Adipocyte (in vitro differentiated cells): ENCODE data around the gene SYNPO2.

ENCODE experiments used
- DNase-seq: peaks from one replicate; pipeline ENCODE4 v3.0.0-alpha.2; 2015; ENCODE audit warnings: low read depth
- H3K27me3 ChIP-seq: replicated peaks from 2 replicates; pipeline ENCODE4 v1.7.0; 2013; ENCODE audit warnings: mild to moderate bottlenecking, low read length, moderate library complexity; ENCODE audit not compliant: control insufficient read depth, insufficient read depth
- H3K36me3 ChIP-seq: 2 replicates; pipeline ENCODE4 v1.7.0; 2013; ENCODE audit warnings: low read length, mild to moderate bottlenecking, moderate library complexity; ENCODE audit not compliant: control insufficient read depth, insufficient read depth, severe bottlenecking
- H3K4me1 ChIP-seq: 2 replicates; pipeline ENCODE4 v1.7.0; 2013; ENCODE audit warnings: mild to moderate bottlenecking, low read length, moderate library complexity; ENCODE audit not compliant: control insufficient read depth, insufficient read depth
- H3K4me3 ChIP-seq: 2 replicates; pipeline ENCODE4 v1.7.0; 2013; ENCODE audit warnings: mild to moderate bottlenecking, low read length, moderate library complexity
- H3K9ac ChIP-seq: 2 replicates; pipeline ENCODE4 v1.7.0; 2013; ENCODE audit warnings: mild to moderate bottlenecking, low read length, moderate library complexity
- H3K9me3 ChIP-seq: 2 replicates; pipeline ENCODE4 v1.7.0; 2013; ENCODE audit warnings: mild to moderate bottlenecking, low read length, moderate library complexity; ENCODE audit not compliant: control insufficient read depth

The SYNPO2 gene, protein sequence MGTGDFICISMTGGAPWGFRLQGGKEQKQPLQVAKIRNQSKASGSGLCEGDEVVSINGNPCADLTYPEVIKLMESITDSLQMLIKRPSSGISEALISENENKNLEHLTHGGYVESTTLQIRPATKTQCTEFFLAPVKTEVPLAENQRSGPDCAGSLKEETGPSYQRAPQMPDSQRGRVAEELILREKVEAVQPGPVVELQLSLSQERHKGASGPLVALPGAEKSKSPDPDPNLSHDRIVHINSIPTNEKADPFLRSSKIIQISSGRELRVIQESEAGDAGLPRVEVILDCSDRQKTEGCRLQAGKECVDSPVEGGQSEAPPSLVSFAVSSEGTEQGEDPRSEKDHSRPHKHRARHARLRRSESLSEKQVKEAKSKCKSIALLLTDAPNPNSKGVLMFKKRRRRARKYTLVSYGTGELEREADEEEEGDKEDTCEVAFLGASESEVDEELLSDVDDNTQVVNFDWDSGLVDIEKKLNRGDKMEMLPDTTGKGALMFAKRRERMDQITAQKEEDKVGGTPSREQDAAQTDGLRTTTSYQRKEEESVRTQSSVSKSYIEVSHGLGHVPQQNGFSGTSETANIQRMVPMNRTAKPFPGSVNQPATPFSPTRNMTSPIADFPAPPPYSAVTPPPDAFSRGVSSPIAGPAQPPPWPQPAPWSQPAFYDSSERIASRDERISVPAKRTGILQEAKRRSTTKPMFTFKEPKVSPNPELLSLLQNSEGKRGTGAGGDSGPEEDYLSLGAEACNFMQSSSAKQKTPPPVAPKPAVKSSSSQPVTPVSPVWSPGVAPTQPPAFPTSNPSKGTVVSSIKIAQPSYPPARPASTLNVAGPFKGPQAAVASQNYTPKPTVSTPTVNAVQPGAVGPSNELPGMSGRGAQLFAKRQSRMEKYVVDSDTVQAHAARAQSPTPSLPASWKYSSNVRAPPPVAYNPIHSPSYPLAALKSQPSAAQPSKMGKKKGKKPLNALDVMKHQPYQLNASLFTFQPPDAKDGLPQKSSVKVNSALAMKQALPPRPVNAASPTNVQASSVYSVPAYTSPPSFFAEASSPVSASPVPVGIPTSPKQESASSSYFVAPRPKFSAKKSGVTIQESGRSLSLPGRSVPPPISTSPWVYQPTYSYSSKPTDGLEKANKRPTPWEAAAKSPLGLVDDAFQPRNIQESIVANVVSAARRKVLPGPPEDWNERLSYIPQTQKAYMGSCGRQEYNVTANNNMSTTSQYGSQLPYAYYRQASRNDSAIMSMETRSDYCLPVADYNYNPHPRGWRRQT

DNA sequence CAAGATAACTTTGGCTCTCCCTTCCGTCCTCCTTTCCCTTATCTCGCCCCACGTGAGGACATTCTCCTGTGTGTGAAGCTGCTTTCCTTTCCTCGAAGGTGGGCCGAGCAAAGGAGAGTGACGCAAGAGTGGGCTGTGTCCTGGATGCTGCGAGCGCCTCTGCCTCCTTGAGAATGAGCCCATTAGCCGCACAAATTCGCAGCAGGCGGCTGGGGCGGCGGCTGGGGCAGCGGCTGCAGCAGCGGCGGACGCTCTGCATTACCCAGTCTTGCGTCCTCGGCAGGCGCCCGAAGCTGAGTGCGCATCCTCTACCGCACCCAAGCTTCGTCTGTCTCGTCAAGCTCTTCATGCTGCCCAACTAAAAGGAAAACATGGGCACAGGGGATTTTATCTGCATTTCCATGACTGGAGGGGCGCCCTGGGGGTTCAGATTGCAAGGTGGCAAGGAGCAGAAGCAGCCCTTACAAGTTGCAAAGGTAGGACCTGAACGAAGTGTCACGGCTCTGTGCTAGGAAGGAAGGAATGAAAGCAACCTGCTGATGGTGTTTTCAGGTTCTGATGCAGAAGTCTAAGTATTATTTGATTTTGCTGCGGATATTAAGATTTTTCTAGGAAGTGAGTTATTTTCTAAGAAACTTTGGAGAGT is at the start of gene SYNPO2:
Gene SYNPO2, plus strand, starts transcription at position 189 of the 646 bp plus-strand sequence. Its CDS starts 183 bp downstream, at position 372.
- peak; percentile 93 for DNase-seq
- peak within 1 kb of the TSS; percentile 82 for H3K4me3 ChIP-seq
- no peaks in the 10 kb centered on the region for H3K27me3 ChIP-seq
- H3K9ac ChIP-seq = peak within 1 kb of the TSS; percentile 68
- peaks cover 9% of the 10 kb centered on the region for H3K4me1 ChIP-seq
- no peaks in the 10 kb centered on the region for H3K36me3 ChIP-seq
- no peaks in the 10 kb centered on the region for H3K9me3 ChIP-seq

DNA sequence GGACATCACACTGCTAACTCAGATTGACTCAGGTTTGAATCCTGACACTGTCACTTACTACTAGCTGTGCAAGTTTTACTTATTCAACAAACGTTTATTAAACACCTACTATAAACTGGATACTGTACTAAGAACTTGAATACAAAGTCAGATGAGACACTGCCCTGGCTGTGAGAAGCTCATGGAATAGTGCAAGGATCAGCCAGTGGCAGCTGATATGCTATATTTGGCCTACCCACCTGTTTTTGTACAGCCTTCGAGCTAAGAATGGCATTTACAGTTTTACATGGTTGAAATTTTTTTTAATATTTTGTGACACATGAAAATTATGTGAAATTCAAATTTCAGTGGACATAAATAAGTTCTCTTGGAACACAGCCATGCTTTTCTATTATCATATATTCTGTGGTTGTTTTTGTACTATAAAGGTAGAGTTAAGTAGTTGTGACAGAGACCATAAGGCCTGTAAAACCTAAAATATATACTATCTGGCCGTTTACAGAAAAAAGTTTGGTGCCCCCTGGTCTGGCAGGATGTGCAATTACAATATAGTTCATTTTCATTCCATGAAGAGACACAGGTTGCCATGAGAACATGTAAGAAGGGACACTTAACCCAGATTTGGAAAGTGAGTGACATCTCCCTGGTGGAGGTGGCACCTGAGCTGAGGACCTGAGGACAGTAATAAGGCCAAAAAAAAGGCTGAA is 49.3 kb upstream of the SYNPO2 start:
- no peak overlapping the region for H3K4me3 ChIP-seq
- H3K27me3 ChIP-seq = no peaks in the 10 kb centered on the region
- no peak overlapping the region for H3K9ac ChIP-seq
- H3K9me3 ChIP-seq = no peaks in the 10 kb centered on the region
- DNase-seq = no peak
- H3K4me1 ChIP-seq = peaks cover 5% of the 10 kb centered on the region
- H3K36me3 ChIP-seq = no peaks in the 10 kb centered on the region

DNA sequence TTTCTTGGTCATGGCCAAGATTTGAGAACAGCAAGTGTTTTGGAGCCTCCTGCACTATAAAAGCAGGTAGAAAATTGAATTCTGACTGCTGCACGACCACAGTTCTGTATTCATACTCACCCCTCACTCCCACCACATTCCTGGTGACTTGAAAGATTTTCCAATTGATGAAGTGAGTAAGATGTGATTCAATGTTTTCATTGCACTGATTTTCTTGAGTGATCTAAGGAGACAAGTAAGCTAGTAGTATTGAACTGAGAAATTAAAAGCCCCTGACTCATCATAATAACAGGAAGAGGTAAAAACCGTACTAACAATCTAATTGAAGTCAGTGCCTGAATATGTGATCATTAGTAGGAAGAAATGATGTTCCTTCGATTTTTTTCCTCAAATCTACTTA is 46.6 kb upstream of the SYNPO2 start:
- Histone ChIP-seq H3K4me1 (no peaks in the 10 kb centered on the region), H3K27me3 (no peaks in the 10 kb centered on the region), H3K9me3 (no peaks in the 10 kb centered on the region), H3K4me3 (no peak overlapping the region), H3K9ac (no peak overlapping the region), H3K36me3 (no peaks in the 10 kb centered on the region)
- peak; percentile 23 for DNase-seq

DNA sequence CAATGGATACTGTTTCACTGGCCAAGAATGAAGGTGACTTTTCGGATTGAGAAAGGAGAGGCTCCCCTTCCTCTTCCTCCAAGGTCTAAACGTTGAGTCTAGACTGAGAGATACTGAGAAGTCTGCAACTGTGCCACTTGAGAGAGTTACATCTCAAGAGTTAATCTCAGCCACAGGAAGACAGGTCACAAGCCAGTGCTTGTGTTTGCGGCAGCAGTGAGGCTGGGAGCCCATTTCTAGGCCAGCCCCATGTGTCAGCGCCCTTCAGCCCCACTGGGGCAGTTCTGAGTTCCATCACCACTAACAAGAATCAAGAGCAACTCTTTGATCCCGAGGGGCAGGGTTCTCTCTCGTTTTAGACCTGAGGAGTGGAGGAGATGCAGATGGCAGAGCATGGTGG is 45.4 kb upstream of the SYNPO2 start:
- H3K9ac ChIP-seq = no peak overlapping the region
- H3K4me3 ChIP-seq = no peak overlapping the region
- no peaks in the 10 kb centered on the region for H3K27me3 ChIP-seq
- no peaks in the 10 kb centered on the region for H3K9me3 ChIP-seq
- DNase-seq = no peak
- H3K36me3 ChIP-seq = no peaks in the 10 kb centered on the region
- H3K4me1 ChIP-seq = no peaks in the 10 kb centered on the region

DNA sequence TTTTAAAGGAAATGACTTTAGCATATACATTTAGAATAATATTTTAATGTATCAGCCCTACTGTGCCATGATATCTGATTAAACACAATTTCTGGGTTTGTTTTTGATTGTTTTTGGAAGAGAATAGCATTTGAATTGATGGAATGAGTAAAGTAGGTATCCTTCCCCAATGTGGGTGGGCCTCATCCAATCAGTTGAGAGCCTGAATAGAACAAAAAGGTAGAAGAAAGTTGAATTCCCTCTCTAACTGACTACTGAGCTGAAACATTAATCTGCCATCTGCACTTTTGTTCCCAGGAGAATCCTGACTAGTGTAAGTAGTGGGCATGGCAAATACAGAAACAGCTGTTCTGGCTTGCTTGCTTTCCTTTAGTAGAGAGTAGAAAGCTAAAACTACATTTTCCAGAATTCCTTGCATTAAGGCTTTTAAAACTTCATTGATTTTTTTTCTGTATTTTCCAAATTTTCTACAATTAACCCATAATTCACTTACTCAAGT is 43.1 kb upstream of the SYNPO2 start:
- no peaks in the 10 kb centered on the region for H3K36me3 ChIP-seq
- no peaks in the 10 kb centered on the region for H3K4me1 ChIP-seq
- H3K27me3 ChIP-seq = no peaks in the 10 kb centered on the region

DNA sequence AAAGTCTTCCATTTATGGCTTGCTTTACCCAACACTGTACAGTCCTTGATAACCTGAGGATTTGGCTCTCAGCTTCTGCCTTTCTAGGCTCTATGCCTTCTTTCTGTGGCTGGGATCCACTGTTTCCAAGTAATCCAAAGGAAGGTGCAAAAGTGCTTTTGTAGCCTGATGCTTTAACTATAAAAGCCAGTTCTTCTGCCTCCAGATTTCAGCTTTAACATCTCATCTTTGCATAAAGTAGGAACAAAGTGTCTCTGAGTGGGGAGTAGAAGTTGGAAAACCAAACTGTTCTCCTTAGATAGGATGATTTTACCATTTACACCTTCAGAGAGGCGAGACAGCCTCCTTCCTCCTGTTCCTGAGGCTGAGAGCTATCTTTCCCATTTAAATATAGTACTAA is 41.7 kb upstream of the SYNPO2 start:
- no peaks in the 10 kb centered on the region for H3K4me1 ChIP-seq
- no peak for DNase-seq
- H3K4me3 ChIP-seq = no peak overlapping the region
- H3K9ac ChIP-seq = no peak overlapping the region
- no peaks in the 10 kb centered on the region for H3K9me3 ChIP-seq
- H3K27me3 ChIP-seq = no peaks in the 10 kb centered on the region
- no peaks in the 10 kb centered on the region for H3K36me3 ChIP-seq

More for the DNA sequence above, 43.1 kb upstream of the SYNPO2 start:
- H3K9ac ChIP-seq = no peak overlapping the region
- no peak overlapping the region for H3K4me3 ChIP-seq
- H3K9me3 ChIP-seq = no peaks in the 10 kb centered on the region
- no peak for DNase-seq

DNA sequence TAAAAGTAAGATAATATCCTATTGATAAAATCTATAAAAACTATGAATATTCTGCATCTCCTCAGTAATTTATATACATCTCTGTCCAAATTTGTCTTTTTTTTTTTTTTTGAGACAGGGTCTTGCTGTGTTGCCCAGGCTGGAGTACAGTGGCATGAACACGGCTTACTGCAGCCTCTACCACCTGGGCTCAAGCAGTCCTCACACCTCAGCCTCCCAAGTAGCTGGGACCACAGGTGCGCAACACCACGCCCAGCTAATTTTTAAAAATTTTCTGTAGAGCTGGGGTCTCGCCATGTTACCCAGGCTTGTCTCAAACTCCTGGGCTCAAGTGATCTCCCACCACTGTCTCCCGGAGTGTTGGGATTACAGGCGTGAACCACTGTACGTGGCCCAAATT is 40.4 kb upstream of the SYNPO2 start:
- DNase-seq = no peak
- Histone ChIP-seq H3K4me1 (no peaks in the 10 kb centered on the region), H3K9ac (no peak overlapping the region), H3K4me3 (no peak overlapping the region), H3K27me3 (no peaks in the 10 kb centered on the region), H3K36me3 (no peaks in the 10 kb centered on the region), H3K9me3 (no peaks in the 10 kb centered on the region)

DNA sequence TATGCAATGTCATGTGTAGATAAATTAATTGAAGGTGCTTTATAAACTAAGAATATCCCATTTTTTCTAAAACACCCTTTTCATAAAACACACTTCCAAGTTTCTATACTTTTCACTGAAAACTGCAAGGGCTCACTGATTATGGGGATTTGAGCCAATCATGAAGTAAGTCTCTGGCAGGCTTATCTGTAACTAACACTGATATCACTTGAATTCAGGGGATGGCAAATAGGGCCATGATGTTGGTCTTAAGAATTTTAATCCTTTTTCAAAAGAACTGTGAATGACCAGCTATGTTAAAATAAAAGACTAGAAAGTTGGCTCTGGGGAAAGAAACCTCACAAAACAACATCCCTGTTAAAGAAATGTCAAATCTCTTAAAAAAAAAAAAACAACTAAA is 39.8 kb upstream of the SYNPO2 start:
- no peak for DNase-seq
- no peak overlapping the region for H3K9ac ChIP-seq
- no peaks in the 10 kb centered on the region for H3K36me3 ChIP-seq
- no peaks in the 10 kb centered on the region for H3K27me3 ChIP-seq
- H3K9me3 ChIP-seq = no peaks in the 10 kb centered on the region
- H3K4me3 ChIP-seq = no peak overlapping the region
- H3K4me1 ChIP-seq = no peaks in the 10 kb centered on the region

DNA sequence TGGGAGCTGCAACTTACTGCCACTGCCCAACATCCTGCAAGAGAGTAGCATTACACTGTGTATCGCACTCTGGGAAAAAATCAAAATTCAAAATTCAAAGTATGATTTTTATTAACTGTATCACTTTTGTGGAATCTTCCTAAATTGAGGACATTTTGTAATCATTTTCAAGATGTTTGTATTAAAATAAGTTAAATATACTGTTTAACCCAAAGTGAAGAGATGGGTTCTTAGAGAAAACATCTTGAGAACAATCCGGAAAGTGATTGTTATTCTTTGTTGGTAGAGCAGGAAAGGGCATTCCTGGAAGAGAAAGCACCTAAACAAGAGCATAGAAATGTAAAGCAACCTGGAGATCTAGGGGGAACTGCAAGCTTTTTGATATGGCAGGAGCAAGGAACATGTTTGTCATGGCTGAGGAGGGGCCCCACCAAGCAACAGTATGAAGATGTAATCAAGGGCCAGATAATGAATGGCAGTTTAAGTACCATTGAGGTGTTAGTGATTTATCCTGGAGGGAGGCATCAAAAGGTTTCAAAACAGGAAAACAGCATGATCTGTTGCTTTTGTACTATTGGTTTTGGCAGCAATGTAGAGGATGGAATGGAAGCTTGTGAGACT is 38.7 kb upstream of the SYNPO2 start:
- no peak overlapping the region for H3K9ac ChIP-seq
- DNase-seq = no peak
- H3K9me3 ChIP-seq = no peaks in the 10 kb centered on the region
- no peaks in the 10 kb centered on the region for H3K36me3 ChIP-seq
- H3K27me3 ChIP-seq = no peaks in the 10 kb centered on the region
- H3K4me3 ChIP-seq = peak overlapping the region; percentile 71
- no peaks in the 10 kb centered on the region for H3K4me1 ChIP-seq
